Spleen (tissue), 7 donors: Measurements from ENCODE around the gene DTL.
A peak's percentile ranks its signal among the peaks of the same experiment; 100 is the strongest.

Experiments
- CTCF ChIP-seq, 11 experiments: fragments of 200-600 bp in 7 of 11; fragments of 450-650 bp in 4 of 11; sonication (generic) in 4 of 11; IDR thresholded peaks in 8 of 11; conservative IDR thresholded peaks in 3 of 11; 1 replicate in 7 of 11; 2 replicates in 4 of 11; pipeline versions ENCODE4 v1.4.0 to v1.8.0; 2016 to 2021; ENCODE audit warnings: antibody characterized with exemption in 11 of 11, inconsistent platforms in 4 of 11, mild to moderate bottlenecking in 1 of 11
- POLR2AphosphoS5 ChIP-seq, 3 donors: sonication (generic); formaldehyde crosslinking; IDR thresholded peaks; one replicate each; pipeline ENCODE4 v1.5.1; 2017; ENCODE audit warnings: antibody characterized with exemption in 3 of 3
- donor health status: DM: no; HTN: no; CAD: no; lungs with moderate emphysema.
- donor health status: DM: no; HTN: no; CAD: no.
- donor health status: DM: no; HTN: no; CAD: no.

- TF ChIP-seq CTCF (IDR thresholded peaks at IDR 0.05 in 8 of 11, conservative IDR thresholded peaks at IDR 0.05 in 3 of 11) (peak; percentile 88 to 97 (median 94)), POLR2AphosphoS5 (IDR thresholded peaks at IDR 0.05) (peak; percentile 76 to 88 (median 86))
Observed at GRCh38 chr1:212035123-212035834, at the start of gene DTL, which contains the start of gene INTS7.
